Measurements from ENCODE around the gene ST3GAL4.

- TF ChIP-seq, protein P1, sequence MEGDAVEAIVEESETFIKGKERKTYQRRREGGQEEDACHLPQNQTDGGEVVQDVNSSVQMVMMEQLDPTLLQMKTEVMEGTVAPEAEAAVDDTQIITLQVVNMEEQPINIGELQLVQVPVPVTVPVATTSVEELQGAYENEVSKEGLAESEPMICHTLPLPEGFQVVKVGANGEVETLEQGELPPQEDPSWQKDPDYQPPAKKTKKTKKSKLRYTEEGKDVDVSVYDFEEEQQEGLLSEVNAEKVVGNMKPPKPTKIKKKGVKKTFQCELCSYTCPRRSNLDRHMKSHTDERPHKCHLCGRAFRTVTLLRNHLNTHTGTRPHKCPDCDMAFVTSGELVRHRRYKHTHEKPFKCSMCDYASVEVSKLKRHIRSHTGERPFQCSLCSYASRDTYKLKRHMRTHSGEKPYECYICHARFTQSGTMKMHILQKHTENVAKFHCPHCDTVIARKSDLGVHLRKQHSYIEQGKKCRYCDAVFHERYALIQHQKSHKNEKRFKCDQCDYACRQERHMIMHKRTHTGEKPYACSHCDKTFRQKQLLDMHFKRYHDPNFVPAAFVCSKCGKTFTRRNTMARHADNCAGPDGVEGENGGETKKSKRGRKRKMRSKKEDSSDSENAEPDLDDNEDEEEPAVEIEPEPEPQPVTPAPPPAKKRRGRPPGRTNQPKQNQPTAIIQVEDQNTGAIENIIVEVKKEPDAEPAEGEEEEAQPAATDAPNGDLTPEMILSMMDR (IDR thresholded peaks at IDR 0.05), result no peak
- TF ChIP-seq POLR2A (IDR thresholded peaks at IDR 0.05), result no peak
These were observed 28.0 kb upstream of the ST3GAL4 start for GRCh38 chr11:126327281-126328000.
